ENCODE measurements around the gene LHPP. TPM values are rescaled to one million over a fixed set of nuclear protein-coding genes. Genes with fewer than 3 reads are reported as not detected.
"Not testable (repeated sequence)": the region's sequence is repeated elsewhere in the genome, so short reads cannot be mapped to it uniquely, and the experiment has no call there.

The LHPP gene
- total and polyA plus RNA-seq, 3 donors from 2014 or later = 34.2 to 46.0 (median 45.0) TPM

- WGBS, 2 donors = 83 to 88% methylated on average over 4 of the region's 4 CpGs
- no peaks in the 10 kb centered on the region for H3K36me3 ChIP-seq (ENCODE audit: low read depth, missing control alignments)
- TF ChIP-seq POLR2A (IDR thresholded peaks at IDR 0.05) (no peak), CTCF (IDR thresholded peaks at IDR 0.05) (no peak)
- no peaks in the 10 kb centered on the region for H3K27me3 ChIP-seq
- H3K27ac ChIP-seq = no peak overlapping the region
- intact Hi-C loops (cut with DNase I; ENCODE audit: low total_unique reads) = no loop called here
- DNase-seq = no peak
- H3K9me3 ChIP-seq = no peaks in the 10 kb centered on the region
- no peaks in the 10 kb centered on the region for H3K4me1 ChIP-seq
- H3K4me3 ChIP-seq = no peak overlapping the region
Measured at GRCh38 chr10:124430077-124430476, 31.5 kb upstream of the LHPP start.

- intact Hi-C loops (cut with DNase I; ENCODE audit: low total_unique reads) = no loop called here
- no peaks in the 10 kb centered on the region for H3K4me1 ChIP-seq
- H3K36me3 ChIP-seq (ENCODE audit: low read depth, missing control alignments) = no peaks in the 10 kb centered on the region
- no peak for TF ChIP-seq CTCF (IDR thresholded peaks at IDR 0.05)
- no peaks in the 10 kb centered on the region for H3K9me3 ChIP-seq
- DNase-seq = no peak
- WGBS, 2 donors = 89 to 90% methylated on average over 3 of the region's 3 CpGs
- H3K4me3 ChIP-seq = no peak overlapping the region
- H3K27ac ChIP-seq = no peak overlapping the region
- no peaks in the 10 kb centered on the region for H3K27me3 ChIP-seq
Measured at GRCh38 chr10:124433461-124433860, 28.2 kb upstream of the LHPP start.

- H3K27ac ChIP-seq; intact Hi-C loops (cut with DNase I; ENCODE audit: low total_unique reads); H3K36me3 ChIP-seq (ENCODE audit: low read depth, missing control alignments); H3K27me3 ChIP-seq; H3K9me3 ChIP-seq; DNase-seq; H3K4me1 ChIP-seq; H3K4me3 ChIP-seq: not testable (repeated sequence)
- 91 to 94% methylated on average over 4 of the region's 4 CpGs for WGBS, 2 donors
Measured at GRCh38 chr10:124435683-124436082, 25.9 kb upstream of the LHPP start.

- DNase-seq = no peak
- Histone ChIP-seq H3K27ac (no peak overlapping the region), H3K4me1 (no peaks in the 10 kb centered on the region), H3K27me3 (no peaks in the 10 kb centered on the region), H3K36me3 (ENCODE audit: low read depth, missing control alignments) (no peaks in the 10 kb centered on the region), H3K9me3 (no peaks in the 10 kb centered on the region), H3K4me3 (no peak overlapping the region)
- 87% methylated on average over 8 of the region's 8 CpGs for WGBS, 2 donors
- intact Hi-C loops (cut with DNase I; ENCODE audit: low total_unique reads) = no loop called here
- no peak for TF ChIP-seq CTCF (IDR thresholded peaks at IDR 0.05)
- TF ChIP-seq POLR2A (IDR thresholded peaks at IDR 0.05) = no peak
Measured at GRCh38 chr10:124436191-124436638, 25.4 kb upstream of the LHPP start.

- H3K9me3 ChIP-seq; intact Hi-C loops (cut with DNase I; ENCODE audit: low total_unique reads); H3K27ac ChIP-seq; H3K4me3 ChIP-seq; DNase-seq; H3K36me3 ChIP-seq (ENCODE audit: low read depth, missing control alignments); H3K4me1 ChIP-seq; H3K27me3 ChIP-seq: not testable (repeated sequence)
- 75 to 86% methylated on average over 5 of the region's 5 CpGs for WGBS, 2 donors
Measured at GRCh38 chr10:124441694-124442093, 19.9 kb upstream of the LHPP start.

GRCh38 chr10:124446830-124447750, 14.5 kb upstream of the LHPP start:
- peaks cover 5% of the 10 kb centered on the region for H3K27me3 ChIP-seq
- intact Hi-C loops (cut with DNase I; ENCODE audit: low total_unique reads) = no loop called here

More at GRCh38 chr10:124446830-124447750, 14.5 kb upstream of the LHPP start:
- DNase-seq = no peak
- no peak overlapping the region for H3K27ac ChIP-seq
- H3K36me3 ChIP-seq (ENCODE audit: low read depth, missing control alignments) = no peaks in the 10 kb centered on the region
- WGBS, 2 donors = 10 to 20% methylated on average over 30 to 71 of the region's 71 CpGs
- H3K4me3 ChIP-seq = no peak overlapping the region
- peaks cover 15% of the 10 kb centered on the region for H3K4me1 ChIP-seq
- no peaks in the 10 kb centered on the region for H3K9me3 ChIP-seq
- TF ChIP-seq CTCF (IDR thresholded peaks at IDR 0.05) = no peak
- no peak for TF ChIP-seq POLR2A (IDR thresholded peaks at IDR 0.05)
